ENCODE results near the gene ARHGEF33. TPM values are rescaled to one million over a fixed set of nuclear protein-coding genes. Genes with fewer than 3 reads are reported as not detected.

The ARHGEF33 gene
- total RNA-seq, 1 donor: under 0.01 TPM

GRCh38 chr2:38951766-38952165 is 62.1 kb downstream of the ARHGEF33 start:
- DNase-seq (ENCODE audit: low read depth in 2 of 3, low spot score in 2 of 3): no peak

GRCh38 chr2:38957972-38958371 is 68.3 kb downstream of the ARHGEF33 start:
- DNase-seq (ENCODE audit: low read depth in 2 of 3, low spot score in 2 of 3): no peak

- no peak for DNase-seq (ENCODE audit: low read depth in 2 of 3, low spot score in 2 of 3)
These were observed 69.8 kb downstream of the ARHGEF33 start for GRCh38 chr2:38959466-38959865.

- DNase-seq (ENCODE audit: low read depth in 2 of 3, low spot score in 2 of 3): peak; percentile 18 to 84 (median 83)
These were observed 70.4 kb downstream of the ARHGEF33 start for GRCh38 chr2:38959938-38960608.

GRCh38 chr2:38960609-38961320 is 71.1 kb downstream of the ARHGEF33 start:
- no peak for DNase-seq (ENCODE audit: low read depth in 2 of 3, low spot score in 2 of 3)

- no peak for DNase-seq (ENCODE audit: low read depth in 2 of 3, low spot score in 2 of 3)
These were observed 76.3 kb downstream of the ARHGEF33 start for GRCh38 chr2:38966006-38966405.

- no peak for DNase-seq (ENCODE audit: low read depth in 2 of 3, low spot score in 2 of 3)
These were observed 77.0 kb downstream of the ARHGEF33 start for GRCh38 chr2:38966678-38967077.

GRCh38 chr2:38968021-38968420 is 78.3 kb downstream of the ARHGEF33 start:
- DNase-seq (ENCODE audit: low read depth in 2 of 3, low spot score in 2 of 3): no peak

GRCh38 chr2:38971377-38971776 is 81.7 kb downstream of the ARHGEF33 start:
- no peak for DNase-seq (ENCODE audit: low read depth in 2 of 3, low spot score in 2 of 3)

- no peak for DNase-seq (ENCODE audit: low read depth in 2 of 3, low spot score in 2 of 3)
These were observed 83.6 kb downstream of the ARHGEF33 start for GRCh38 chr2:38973266-38973665.

GRCh38 chr2:38975042-38975441 is 85.4 kb downstream of the ARHGEF33 start:
- DNase-seq (ENCODE audit: low read depth in 2 of 3, low spot score in 2 of 3): no peak

GRCh38 chr2:38977047-38977446 is 87.4 kb downstream of the ARHGEF33 start:
- DNase-seq (ENCODE audit: low read depth in 2 of 3, low spot score in 2 of 3): no peak

- peak in 1 of 3 donors; percentile 47 for DNase-seq (ENCODE audit: low read depth in 2 of 3, low spot score in 2 of 3)
These were observed 88.7 kb downstream of the ARHGEF33 start for GRCh38 chr2:38978296-38978903.

- no peak for DNase-seq (ENCODE audit: low read depth in 2 of 3, low spot score in 2 of 3)
These were observed 89.2 kb downstream of the ARHGEF33 start for GRCh38 chr2:38978908-38979307.

GRCh38 chr2:38981003-38981669 is 91.5 kb downstream of the ARHGEF33 start:
- DNase-seq (ENCODE audit: low read depth in 2 of 3, low spot score in 2 of 3): no peak

- no peak for DNase-seq (ENCODE audit: low read depth in 2 of 3, low spot score in 2 of 3)
These were observed 92.1 kb downstream of the ARHGEF33 start for GRCh38 chr2:38981670-38982357.

GRCh38 chr2:38982498-38982897 is 92.8 kb downstream of the ARHGEF33 start:
- DNase-seq (ENCODE audit: low read depth in 2 of 3, low spot score in 2 of 3): no peak

GRCh38 chr2:38988716-38989115 is 99.0 kb downstream of the ARHGEF33 start:
- no peak for DNase-seq (ENCODE audit: low read depth in 2 of 3, low spot score in 2 of 3)

- DNase-seq (ENCODE audit: low read depth in 2 of 3, low spot score in 2 of 3): no peak
These were observed 102.2 kb downstream of the ARHGEF33 start for GRCh38 chr2:38991899-38992298.

GRCh38 chr2:38997781-38998180 is 108.1 kb downstream of the ARHGEF33 start:
- DNase-seq (ENCODE audit: low read depth in 2 of 3, low spot score in 2 of 3): peak in 2 of 3 donors; percentile 24 to 59

- no peak for DNase-seq (ENCODE audit: low read depth in 2 of 3, low spot score in 2 of 3)
These were observed 110.9 kb downstream of the ARHGEF33 start for GRCh38 chr2:39000552-39000951.

Data from hematopoietic multipotent progenitor cell (in vitro differentiated cells).